Measurements from ENCODE around the gene ATP8A1. TPM values are rescaled to one million over a fixed set of nuclear protein-coding genes. Genes with fewer than 3 reads are reported as not detected.
A peak's percentile ranks its signal among the peaks of the same experiment; 100 is the strongest.

ATP8A1 gene
- total and polyA plus RNA-seq, 8 donors: 21.5 to 60.9 (median 36.6) TPM

- Histone ChIP-seq H3K36me3 (peaks cover 0 to 26% of the 10 kb centered on the region in 2 donors), H3K27me3 (no peaks in the 10 kb centered on the region), H3K4me3 (no peak overlapping the region), H3K4me1 (no peaks in the 10 kb centered on the region), H3K27ac (no peak overlapping the region), H3K9me3 (no peaks in the 10 kb centered on the region)
- DNase-seq (no peak), ATAC-seq (peak; percentile 89)
- TF ChIP-seq, protein P1, sequence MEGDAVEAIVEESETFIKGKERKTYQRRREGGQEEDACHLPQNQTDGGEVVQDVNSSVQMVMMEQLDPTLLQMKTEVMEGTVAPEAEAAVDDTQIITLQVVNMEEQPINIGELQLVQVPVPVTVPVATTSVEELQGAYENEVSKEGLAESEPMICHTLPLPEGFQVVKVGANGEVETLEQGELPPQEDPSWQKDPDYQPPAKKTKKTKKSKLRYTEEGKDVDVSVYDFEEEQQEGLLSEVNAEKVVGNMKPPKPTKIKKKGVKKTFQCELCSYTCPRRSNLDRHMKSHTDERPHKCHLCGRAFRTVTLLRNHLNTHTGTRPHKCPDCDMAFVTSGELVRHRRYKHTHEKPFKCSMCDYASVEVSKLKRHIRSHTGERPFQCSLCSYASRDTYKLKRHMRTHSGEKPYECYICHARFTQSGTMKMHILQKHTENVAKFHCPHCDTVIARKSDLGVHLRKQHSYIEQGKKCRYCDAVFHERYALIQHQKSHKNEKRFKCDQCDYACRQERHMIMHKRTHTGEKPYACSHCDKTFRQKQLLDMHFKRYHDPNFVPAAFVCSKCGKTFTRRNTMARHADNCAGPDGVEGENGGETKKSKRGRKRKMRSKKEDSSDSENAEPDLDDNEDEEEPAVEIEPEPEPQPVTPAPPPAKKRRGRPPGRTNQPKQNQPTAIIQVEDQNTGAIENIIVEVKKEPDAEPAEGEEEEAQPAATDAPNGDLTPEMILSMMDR (IDR thresholded peaks at IDR 0.05): no peak
- intact Hi-C loops (cut with DNase I): no loop called here
Measured at GRCh38 chr4:42501624-42502401, 155.1 kb downstream of the ATP8A1 start.

DNA sequence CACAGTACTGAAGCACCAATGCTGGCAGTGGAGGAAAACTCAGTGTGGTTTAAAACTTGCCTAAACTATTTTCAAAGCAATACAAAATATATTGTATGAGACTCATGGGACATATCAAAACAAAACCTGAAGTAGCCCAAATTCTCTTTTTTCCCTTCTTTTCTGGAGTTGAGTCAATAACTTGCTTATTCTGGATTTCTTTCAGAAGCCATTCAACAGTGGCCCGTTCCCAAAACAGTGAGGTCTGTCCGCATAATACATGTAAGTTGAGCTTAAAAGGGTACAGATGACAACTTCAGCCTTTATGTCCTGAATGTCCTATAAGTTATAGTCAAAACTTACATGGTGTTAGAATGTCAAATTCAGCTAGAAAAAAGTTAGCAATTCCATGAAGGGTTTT is 158.9 kb downstream of the ATP8A1 start:
- peaks cover 0 to 15% of the 10 kb centered on the region in 2 donors for H3K36me3 ChIP-seq
- no peaks in the 10 kb centered on the region for H3K4me1 ChIP-seq
- H3K4me3 ChIP-seq: no peak overlapping the region
- no peaks in the 10 kb centered on the region for H3K9me3 ChIP-seq
- ATAC-seq (no peak), DNase-seq (no peak)
- no peaks in the 10 kb centered on the region for H3K27me3 ChIP-seq
- TF ChIP-seq, protein P1 (IDR thresholded peaks at IDR 0.05): no peak
- H3K27ac ChIP-seq: no peak overlapping the region
- intact Hi-C loops (cut with DNase I): no loop called here

- H3K9me3 ChIP-seq: no peaks in the 10 kb centered on the region
- H3K4me3 ChIP-seq: no peak overlapping the region
- TF ChIP-seq, protein P1 (IDR thresholded peaks at IDR 0.05): no peak
- intact Hi-C loops (cut with DNase I): no loop called here
- DNase-seq: no peak
- no peaks in the 10 kb centered on the region for H3K4me1 ChIP-seq
- no peak overlapping the region for H3K27ac ChIP-seq
- H3K27me3 ChIP-seq: no peaks in the 10 kb centered on the region
- ATAC-seq: no peak
- peaks cover 0 to 14% of the 10 kb centered on the region in 2 donors for H3K36me3 ChIP-seq
Measured at GRCh38 chr4:42497142-42497910, 159.6 kb downstream of the ATP8A1 start.

DNA sequence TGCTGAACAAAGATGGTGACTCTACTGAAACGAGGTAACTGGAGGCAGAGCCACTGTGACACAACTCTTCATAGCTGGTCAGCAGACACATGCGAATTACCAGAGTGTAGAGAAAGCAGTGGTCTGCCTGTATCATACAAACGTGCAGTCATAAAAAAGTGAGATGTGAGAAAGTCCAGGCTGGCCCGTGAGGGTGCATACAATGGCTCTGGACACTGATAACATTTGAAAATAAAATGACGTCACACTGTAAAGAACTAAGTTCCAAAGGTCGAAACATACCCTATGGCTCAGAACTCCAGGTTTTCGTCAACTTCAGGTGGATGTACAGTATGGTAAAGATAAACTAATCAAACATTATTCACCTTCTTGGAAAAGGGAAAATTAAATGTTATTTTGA is 163.9 kb downstream of the ATP8A1 start:
- ATAC-seq (no peak), DNase-seq (no peak)
- Histone ChIP-seq H3K9me3 (no peaks in the 10 kb centered on the region), H3K36me3 (peaks cover 0 to 16% of the 10 kb centered on the region in 2 donors), H3K27me3 (no peaks in the 10 kb centered on the region), H3K4me3 (no peak overlapping the region), H3K4me1 (no peaks in the 10 kb centered on the region), H3K27ac (no peak overlapping the region)
- intact Hi-C loops (cut with DNase I): no loop called here
- TF ChIP-seq, protein P1 (IDR thresholded peaks at IDR 0.05): no peak

- Histone ChIP-seq H3K27ac (no peak overlapping the region), H3K27me3 (no peaks in the 10 kb centered on the region), H3K9me3 (no peaks in the 10 kb centered on the region), H3K4me1 (no peaks in the 10 kb centered on the region), H3K36me3 (peaks cover 0 to 16% of the 10 kb centered on the region in 2 donors), H3K4me3 (no peak overlapping the region)
- TF ChIP-seq, protein P1 (IDR thresholded peaks at IDR 0.05): no peak
- ATAC-seq: no peak
- no peak for DNase-seq
- intact Hi-C loops (cut with DNase I): no loop called here
Measured at GRCh38 chr4:42490015-42490414, 166.9 kb downstream of the ATP8A1 start.
